ENCODE results near the gene ST3GAL3.

ST3GAL3 gene

DNA sequence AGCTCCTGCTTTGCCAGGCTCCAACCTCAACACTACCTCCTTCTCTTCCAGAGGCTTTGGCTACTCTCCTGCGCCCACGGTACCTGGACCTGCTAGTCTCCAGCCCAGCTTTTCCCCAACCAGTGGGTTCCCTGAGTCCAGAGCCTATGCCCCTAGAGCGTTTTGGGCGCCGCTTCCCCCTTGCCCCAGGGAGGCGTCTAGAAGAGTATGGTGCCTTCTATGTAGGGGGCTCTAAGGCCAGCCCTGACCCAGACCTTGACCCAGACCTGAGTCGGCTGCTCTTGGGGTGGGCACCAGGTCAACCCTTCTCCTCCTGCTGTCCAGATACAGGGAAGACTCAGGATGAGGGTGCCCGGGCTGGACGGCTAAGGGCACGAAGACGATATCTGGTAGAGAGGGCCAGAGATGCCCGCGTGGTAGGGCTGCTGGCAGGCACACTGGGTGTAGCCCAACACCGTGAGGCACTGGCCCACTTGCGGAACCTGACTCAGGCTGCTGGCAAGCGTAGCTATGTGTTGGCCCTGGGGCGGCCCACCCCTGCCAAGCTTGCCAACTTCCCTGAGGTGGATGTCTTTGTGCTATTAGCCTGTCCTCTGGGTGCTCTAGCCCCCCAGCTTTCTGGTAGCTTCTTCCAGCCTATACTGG, 264.1 kb downstream of the ST3GAL3 start:
- H3K27ac ChIP-seq, result no peak overlapping the region

GRCh38 chr1:43973981-43974442, 266.7 kb downstream of the ST3GAL3 start:
- Histone ChIP-seq H3K4me3 (peak overlapping the region; percentile 94 to 98), H3K27ac (peak overlapping the region; percentile 83 to 94), H3K27me3 (no peaks in the 10 kb centered on the region), H3K4me1 (peaks cover 0 to 58% (median 43%) of the 10 kb centered on the region in 4 donors), H3K36me3 (peaks cover 12 to 36% (median 15%) of the 10 kb centered on the region in 3 donors), H3K9me3 (no peaks in the 10 kb centered on the region)
- intact Hi-C loops (cut with DNase I; ENCODE audit: low total_unique reads), result loop anchor here (2.0 kb wide), 1 partner anchor 27 kb away; the partner anchor contains the start of gene IPO13
- DNase-seq, result no peak
- TF ChIP-seq, protein P1, sequence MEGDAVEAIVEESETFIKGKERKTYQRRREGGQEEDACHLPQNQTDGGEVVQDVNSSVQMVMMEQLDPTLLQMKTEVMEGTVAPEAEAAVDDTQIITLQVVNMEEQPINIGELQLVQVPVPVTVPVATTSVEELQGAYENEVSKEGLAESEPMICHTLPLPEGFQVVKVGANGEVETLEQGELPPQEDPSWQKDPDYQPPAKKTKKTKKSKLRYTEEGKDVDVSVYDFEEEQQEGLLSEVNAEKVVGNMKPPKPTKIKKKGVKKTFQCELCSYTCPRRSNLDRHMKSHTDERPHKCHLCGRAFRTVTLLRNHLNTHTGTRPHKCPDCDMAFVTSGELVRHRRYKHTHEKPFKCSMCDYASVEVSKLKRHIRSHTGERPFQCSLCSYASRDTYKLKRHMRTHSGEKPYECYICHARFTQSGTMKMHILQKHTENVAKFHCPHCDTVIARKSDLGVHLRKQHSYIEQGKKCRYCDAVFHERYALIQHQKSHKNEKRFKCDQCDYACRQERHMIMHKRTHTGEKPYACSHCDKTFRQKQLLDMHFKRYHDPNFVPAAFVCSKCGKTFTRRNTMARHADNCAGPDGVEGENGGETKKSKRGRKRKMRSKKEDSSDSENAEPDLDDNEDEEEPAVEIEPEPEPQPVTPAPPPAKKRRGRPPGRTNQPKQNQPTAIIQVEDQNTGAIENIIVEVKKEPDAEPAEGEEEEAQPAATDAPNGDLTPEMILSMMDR (IDR thresholded peaks at IDR 0.05), result no peak

More for the DNA sequence above, 264.1 kb downstream of the ST3GAL3 start:
- Histone ChIP-seq H3K27me3 (no peaks in the 10 kb centered on the region), H3K4me1 (peaks cover 0 to 36% (median 30%) of the 10 kb centered on the region in 4 donors), H3K4me3 (no peak overlapping the region), H3K9me3 (no peaks in the 10 kb centered on the region), H3K36me3 (peaks cover 2 to 31% (median 12%) of the 10 kb centered on the region in 3 donors)
- intact Hi-C loops (cut with DNase I; ENCODE audit: low total_unique reads), result no loop called here
- DNase-seq, result no peak
- TF ChIP-seq, protein P1 (IDR thresholded peaks at IDR 0.05), result no peak

- intact Hi-C loops (cut with DNase I; ENCODE audit: low total_unique reads), result loop anchor here (2.0 kb wide), 1 partner anchor 28 kb away; the partner anchor contains the start of gene IPO13
- TF ChIP-seq, protein P1 (IDR thresholded peaks at IDR 0.05), result peak; percentile 29 to 49
- Histone ChIP-seq H3K4me3 (peak within 1 kb of the TSS; percentile 94 to 98), H3K36me3 (peaks cover 12 to 36% (median 15%) of the 10 kb centered on the region in 3 donors), H3K4me1 (peaks cover 0 to 58% (median 45%) of the 10 kb centered on the region in 4 donors), H3K27me3 (no peaks in the 10 kb centered on the region), H3K9me3 (no peaks in the 10 kb centered on the region), H3K27ac (peak within 1 kb of the TSS; percentile 83 to 94)
- peak; percentile 97 for DNase-seq
Measured at GRCh38 chr1:43974443-43975248, 267.3 kb downstream of the ST3GAL3 start, which contains the start of gene ATP6V0B. TSS of gene ATP6V0B (plus strand) at chr1:43974960. CDS start at chr1:43975041, 81 bp downstream.

- Histone ChIP-seq H3K27ac (peak overlapping the region; percentile 83 to 94), H3K4me3 (peak overlapping the region; percentile 94 to 98), H3K9me3 (no peaks in the 10 kb centered on the region), H3K36me3 (peaks cover 12 to 36% (median 15%) of the 10 kb centered on the region in 3 donors), H3K27me3 (no peaks in the 10 kb centered on the region), H3K4me1 (peaks cover 0 to 61% (median 50%) of the 10 kb centered on the region in 4 donors)
- intact Hi-C loops (cut with DNase I; ENCODE audit: low total_unique reads), result loop anchor here (2.0 kb wide), 1 partner anchor 29 kb away; the partner anchor contains the start of gene IPO13
- DNase-seq, result peak; percentile 78 to 82
- TF ChIP-seq, protein P1 (IDR thresholded peaks at IDR 0.05), result no peak
Measured at GRCh38 chr1:43975249-43975961, 268.1 kb downstream of the ST3GAL3 start.

DNA sequence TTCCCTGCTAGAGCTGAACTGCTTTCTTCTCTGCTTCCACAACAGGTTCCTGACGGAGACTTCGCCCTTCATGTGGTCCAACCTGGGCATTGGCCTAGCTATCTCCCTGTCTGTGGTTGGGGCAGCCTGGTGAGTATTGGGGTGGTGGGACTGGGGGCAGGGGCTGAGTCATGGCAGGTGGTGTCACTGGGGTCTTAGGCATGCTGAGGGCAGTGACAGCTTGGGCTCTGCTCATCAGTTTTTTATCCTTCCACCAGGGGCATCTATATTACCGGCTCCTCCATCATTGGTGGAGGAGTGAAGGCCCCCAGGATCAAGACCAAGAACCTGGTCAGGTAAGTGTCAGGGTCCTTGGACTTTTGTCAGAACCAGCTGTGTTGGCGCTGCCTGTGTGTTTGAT, 268.7 kb downstream of the ST3GAL3 start:
- H3K27me3 ChIP-seq, result no peaks in the 10 kb centered on the region
- TF ChIP-seq, protein P1 (IDR thresholded peaks at IDR 0.05), result no peak
- no peaks in the 10 kb centered on the region for H3K9me3 ChIP-seq
- peak overlapping the region; percentile 83 to 94 for H3K27ac ChIP-seq
- H3K4me3 ChIP-seq, result peak overlapping the region; percentile 94 to 98
- H3K4me1 ChIP-seq, result peaks cover 0 to 60% (median 48%) of the 10 kb centered on the region in 4 donors
- no peak for DNase-seq
- intact Hi-C loops (cut with DNase I; ENCODE audit: low total_unique reads), result no loop called here
- peaks cover 12 to 36% (median 15%) of the 10 kb centered on the region in 3 donors for H3K36me3 ChIP-seq

All from tibial artery (tissue), 4 donors.